ENCODE measurements around the gene POFUT2.

The POFUT2 gene

GRCh38 chr21:45246386-45247320 is 41.0 kb downstream of the POFUT2 start:
- no peak for DNase-seq

GRCh38 chr21:45244799-45245340 is 42.8 kb downstream of the POFUT2 start:
- DNase-seq: no peak

- DNase-seq: no peak
Observed at GRCh38 chr21:45243603-45244002, 44.1 kb downstream of the POFUT2 start.

- DNase-seq: no peak
Observed at GRCh38 chr21:45241357-45241756, 46.3 kb downstream of the POFUT2 start.

- no peak for DNase-seq
Observed at GRCh38 chr21:45237401-45237800, 50.3 kb downstream of the POFUT2 start.

GRCh38 chr21:45236481-45236880 is 51.2 kb downstream of the POFUT2 start:
- DNase-seq: no peak

- DNase-seq: no peak
Observed at GRCh38 chr21:45235488-45235887, 52.2 kb downstream of the POFUT2 start.

- DNase-seq: no peak
Observed at GRCh38 chr21:45234965-45235364, 52.7 kb downstream of the POFUT2 start.

- no peak for DNase-seq
Observed at GRCh38 chr21:45234127-45234526, 53.6 kb downstream of the POFUT2 start.

GRCh38 chr21:45231705-45232104 is 56.0 kb downstream of the POFUT2 start:
- DNase-seq: no peak

- DNase-seq: no peak
Observed at GRCh38 chr21:45228656-45229240, 58.9 kb downstream of the POFUT2 start.

- no peak for DNase-seq
Observed at GRCh38 chr21:45228171-45228641, 59.5 kb downstream of the POFUT2 start.

- no peak for DNase-seq
Observed at GRCh38 chr21:45227735-45228134, 60.0 kb downstream of the POFUT2 start.

GRCh38 chr21:45226540-45227326 is 61.0 kb downstream of the POFUT2 start:
- DNase-seq: no peak

- no peak for DNase-seq
Observed at GRCh38 chr21:45225741-45226327, 61.9 kb downstream of the POFUT2 start.

GRCh38 chr21:45225041-45225740 is 62.5 kb downstream of the POFUT2 start:
- DNase-seq: no peak

GRCh38 chr21:45224189-45224938 is 63.3 kb downstream of the POFUT2 start:
- no peak for DNase-seq

GRCh38 chr21:45223236-45224185 is 64.2 kb downstream of the POFUT2 start:
- DNase-seq: no peak

- DNase-seq: no peak
Observed at GRCh38 chr21:45222001-45222400, 65.7 kb downstream of the POFUT2 start.

Measured in NCI-H1105 (cell line).